PC-9 (cell line): ENCODE results near the gene MAT1A.

ENCODE experiments used
- CTCF ChIP-seq: fragments of 200-600 bp; sonication (generic); conservative IDR thresholded peaks from 2 replicates; pipeline ENCODE4 v1.6.1; 2017; ENCODE audit warnings: mixed run types, antibody characterized with exemption, mild to moderate bottlenecking, moderate library complexity
- EZH2 ChIP-seq: fragments of 200-600 bp; sonication (generic); IDR thresholded peaks from 2 replicates; pipeline ENCODE4 v1.8.0; 2017; ENCODE audit warnings: antibody characterized with exemption, low read depth

GRCh38 chr10:80322158-80322557 is 32.7 kb upstream of the MAT1A start:
- no peak for TF ChIP-seq CTCF
- TF ChIP-seq EZH2: no peak
